Measurements from ENCODE around the gene EIF2S2.
A peak's percentile ranks its signal among the peaks of the same experiment; 100 is the strongest.

The EIF2S2 gene

DNA sequence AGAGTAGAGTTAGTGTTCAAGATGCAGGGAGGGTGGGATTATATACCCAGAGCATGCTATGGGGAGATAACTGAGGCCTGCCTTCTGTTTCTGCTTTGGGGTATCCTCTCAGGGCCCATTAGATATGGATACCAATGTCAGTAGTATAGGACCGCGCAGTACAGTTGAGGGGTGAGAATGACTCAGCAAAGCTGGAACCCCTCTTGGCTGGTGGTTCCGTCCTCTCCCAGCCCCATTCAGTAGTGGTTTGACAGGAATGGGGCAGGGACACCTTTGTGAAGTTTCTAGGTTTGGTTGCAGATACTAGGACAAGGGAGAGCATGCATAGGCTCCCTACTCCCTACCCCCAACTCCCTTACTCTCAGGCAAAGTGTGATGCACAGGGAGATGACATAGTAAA, 47.8 kb downstream of the EIF2S2 start:
- DNase-seq (ENCODE audit: low spot score) = peak; percentile 24

DNA sequence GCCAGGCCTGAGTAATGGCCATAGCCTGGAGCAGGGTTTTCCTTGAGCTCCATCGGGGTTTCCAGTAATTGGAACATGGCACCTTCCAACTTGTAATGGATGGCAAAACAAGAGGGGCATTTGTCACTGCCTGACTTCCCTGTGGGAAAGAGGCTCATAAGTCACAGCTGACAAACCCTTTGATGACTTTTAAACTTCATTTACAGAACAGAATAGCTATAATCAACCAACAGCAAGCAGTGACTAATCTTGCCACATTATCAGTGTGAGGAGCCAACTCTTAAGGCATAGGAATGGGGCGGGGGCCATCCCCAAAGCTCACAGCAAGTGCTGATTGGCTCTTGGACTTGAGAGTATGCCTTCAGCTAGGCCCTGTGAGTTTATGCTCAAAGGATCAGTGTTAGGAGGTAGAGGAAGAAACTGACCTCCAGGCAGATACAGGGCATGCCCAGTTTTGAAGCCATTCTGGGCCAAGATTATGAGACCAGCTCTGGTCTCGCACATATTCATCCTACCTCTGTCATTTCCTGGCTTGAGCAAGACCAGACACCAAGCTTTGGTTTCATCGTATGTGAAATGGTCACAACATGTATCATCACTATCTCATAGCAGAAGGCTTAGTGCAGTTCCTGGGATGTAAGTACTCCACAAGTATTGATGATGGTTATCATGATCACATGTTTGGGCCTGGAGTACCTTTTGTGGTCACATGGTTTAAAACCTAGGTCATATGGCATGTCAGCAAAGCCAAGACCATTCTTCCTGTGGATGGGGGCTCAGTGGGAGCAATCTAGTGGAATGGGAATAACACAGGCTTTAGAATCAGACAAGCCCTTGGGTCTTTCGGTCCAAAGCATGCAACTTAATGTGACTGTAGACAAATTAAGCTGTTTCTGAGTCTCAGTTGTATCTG, 49.2 kb downstream of the EIF2S2 start:
- DNase-seq (ENCODE audit: low spot score) = no peak

DNA sequence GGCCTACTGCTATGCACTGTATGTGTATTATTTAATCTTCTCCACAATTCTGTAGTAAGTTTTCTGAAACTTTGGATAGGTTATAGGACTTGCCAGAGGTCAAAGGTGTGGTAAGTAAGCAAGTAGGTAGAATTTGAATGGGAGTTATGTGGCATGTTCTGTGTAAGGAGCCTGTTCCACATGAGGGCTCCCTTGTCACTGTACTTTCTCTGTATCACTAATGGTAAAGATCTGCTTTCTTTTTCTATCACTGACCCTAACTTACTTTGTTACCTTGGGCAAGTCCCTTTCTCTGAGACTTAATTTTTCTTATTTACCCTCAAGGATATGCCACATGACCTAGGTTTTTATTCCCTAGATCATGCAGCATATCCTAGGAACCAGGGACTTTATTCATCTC, 50.3 kb downstream of the EIF2S2 start:
- no peak for DNase-seq (ENCODE audit: low spot score)

DNA sequence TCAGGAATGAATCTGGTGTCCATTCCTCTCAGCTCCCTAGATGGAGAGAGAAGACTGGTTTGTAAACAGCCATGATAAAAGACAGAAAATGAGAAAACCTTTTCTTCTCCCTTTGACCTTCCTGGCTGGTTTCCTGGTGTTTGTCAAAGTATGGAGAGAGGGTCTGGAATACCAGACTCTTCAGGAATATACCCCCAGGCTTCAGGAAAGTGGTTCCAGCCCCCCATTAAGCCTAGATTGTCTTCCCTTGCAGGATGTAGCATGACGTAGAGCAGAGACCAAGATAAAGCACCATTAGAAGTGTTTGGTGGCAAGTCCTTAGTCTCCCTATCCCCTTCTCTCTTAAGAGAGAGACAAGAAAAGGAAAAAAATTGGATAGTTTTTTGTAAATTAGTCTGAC, 51.1 kb downstream of the EIF2S2 start:
- DNase-seq (ENCODE audit: low spot score) = no peak

DNA sequence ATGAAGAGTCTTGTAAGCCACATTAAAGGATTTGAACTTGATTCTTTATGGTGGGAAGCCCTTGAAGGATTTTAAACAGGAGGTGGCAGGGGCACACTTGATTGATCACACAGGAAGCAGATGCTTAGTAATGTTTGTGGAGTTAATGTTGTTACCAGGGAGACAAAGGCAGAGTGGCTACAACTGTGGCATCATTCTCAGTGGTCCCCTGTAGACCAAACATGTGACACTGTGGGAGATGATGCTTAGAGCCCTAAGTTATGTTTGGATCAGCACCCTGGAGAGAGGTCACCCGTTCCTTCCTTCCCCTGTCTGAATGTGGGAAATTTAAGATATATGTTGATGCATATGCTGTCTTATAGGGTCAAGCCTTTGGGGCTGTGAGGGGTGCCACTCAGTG, 53.2 kb downstream of the EIF2S2 start:
- no peak for DNase-seq (ENCODE audit: low spot score)

DNA sequence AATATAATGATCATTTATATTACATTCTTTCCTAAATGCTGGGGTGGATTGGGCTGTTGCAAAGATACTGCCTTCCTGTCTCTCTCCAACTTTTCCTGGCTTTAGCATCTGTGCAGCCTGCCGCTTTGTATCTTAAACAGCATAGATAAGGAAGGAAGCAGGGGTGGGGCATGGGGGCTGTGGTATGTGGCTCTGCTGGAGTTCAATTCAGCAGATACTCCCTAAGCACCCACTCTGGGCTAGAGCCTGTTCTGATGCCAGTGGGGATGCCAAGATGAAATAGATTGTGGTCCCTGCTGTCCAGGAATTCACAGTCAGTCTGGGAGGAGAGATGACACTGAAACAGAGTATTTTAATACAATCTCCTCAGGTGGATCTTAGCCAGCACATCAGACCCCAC, 56.8 kb downstream of the EIF2S2 start:
- DNase-seq (ENCODE audit: low spot score) = no peak

DNA sequence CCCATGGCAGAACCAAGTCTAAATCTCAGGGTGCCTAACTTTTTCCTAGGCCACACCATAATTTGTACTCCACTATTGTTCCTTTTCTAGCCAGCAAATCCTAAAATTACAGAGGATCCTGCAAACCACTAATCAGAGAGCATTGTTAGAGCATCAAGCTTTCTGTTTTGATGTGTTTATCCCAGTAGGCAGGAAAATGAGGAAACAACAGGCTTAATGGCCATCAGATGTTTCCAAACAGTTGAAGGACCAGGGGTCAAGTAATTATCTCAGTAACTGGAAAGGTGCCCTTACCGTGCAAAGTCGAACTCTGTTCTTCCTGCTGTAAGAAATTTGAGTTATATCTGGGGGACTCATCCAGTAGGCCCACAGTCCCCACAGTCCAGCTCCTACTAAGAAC, 59.6 kb downstream of the EIF2S2 start:
- DNase-seq (ENCODE audit: low spot score) = no peak

DNA sequence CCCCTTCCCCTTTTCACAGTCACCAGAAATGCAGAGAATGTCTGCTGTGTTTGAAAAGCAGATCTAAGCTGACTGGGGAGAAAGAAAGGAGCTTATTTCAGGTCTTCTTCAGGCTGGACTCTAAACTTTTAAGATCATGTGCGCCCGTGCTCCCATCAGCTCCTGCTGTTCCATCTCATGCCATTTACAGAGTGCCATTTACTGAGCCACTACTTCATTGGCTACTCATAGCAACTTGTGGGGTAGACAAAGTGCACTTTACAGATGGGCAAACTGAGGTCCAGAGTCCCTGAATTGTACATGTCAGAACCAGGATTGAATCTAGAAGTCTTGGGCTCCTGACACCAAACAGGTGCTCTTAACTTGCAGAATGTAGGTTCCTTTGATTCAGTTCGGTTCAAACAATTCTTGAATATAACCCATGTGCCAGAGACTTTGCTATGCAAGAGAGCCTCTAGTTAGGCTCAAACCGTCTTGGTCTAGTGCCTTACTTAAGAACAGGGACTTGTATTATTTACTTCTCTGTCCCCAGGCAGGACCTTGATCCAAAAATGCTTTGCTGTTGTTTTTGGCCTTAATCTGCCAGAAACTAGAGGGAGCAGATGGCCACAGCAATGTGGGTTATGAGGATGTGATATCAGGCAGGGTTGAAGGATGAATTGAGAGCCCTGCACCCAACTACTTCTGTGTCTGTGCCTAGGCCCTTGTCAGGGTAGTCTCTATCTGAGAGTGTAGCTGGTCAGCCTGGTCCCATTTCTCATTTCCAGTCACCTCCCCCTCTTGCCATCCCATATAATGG, 61.9 kb downstream of the EIF2S2 start:
- no peak for DNase-seq (ENCODE audit: low spot score)

DNA sequence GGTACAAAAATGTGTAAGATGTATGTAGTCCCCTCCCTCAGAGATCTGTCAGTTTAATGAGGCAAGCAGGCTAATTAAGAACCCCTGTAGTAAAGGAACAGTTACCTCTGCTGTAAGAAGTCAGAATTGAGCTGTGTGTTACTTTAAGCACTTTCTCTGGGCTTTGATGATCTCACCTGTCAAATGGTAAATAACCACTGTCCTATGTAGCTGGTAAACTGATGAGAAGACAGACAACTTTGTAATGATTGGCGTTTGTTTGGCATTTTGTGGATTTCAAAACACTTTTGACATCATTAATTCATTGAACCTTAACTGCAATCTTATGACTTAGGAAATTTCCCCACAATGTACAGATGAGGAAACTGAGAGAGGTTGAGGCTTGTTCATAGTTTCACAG, 62.7 kb downstream of the EIF2S2 start:
- no peak for DNase-seq (ENCODE audit: low spot score)

DNA sequence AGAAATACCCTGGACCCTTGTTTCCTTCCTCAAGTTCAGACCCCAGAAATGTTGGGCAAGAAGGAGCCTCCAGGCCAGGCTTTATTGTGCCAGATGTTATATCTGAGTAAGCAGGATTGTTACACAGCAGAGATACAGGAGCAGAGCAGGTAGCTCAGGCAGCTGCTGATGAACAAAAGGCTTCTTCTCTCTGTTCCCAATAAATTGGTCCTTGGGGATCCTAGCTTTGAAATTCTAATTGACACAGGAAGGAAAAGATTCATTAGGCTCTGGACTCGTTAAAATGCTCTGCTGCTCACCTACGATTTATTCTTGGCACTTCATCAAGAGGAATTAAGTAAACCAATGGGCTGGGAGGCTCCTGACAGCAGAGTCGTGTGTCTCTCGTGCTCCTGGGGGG, 64.1 kb downstream of the EIF2S2 start:
- no peak for DNase-seq (ENCODE audit: low spot score)

DNA sequence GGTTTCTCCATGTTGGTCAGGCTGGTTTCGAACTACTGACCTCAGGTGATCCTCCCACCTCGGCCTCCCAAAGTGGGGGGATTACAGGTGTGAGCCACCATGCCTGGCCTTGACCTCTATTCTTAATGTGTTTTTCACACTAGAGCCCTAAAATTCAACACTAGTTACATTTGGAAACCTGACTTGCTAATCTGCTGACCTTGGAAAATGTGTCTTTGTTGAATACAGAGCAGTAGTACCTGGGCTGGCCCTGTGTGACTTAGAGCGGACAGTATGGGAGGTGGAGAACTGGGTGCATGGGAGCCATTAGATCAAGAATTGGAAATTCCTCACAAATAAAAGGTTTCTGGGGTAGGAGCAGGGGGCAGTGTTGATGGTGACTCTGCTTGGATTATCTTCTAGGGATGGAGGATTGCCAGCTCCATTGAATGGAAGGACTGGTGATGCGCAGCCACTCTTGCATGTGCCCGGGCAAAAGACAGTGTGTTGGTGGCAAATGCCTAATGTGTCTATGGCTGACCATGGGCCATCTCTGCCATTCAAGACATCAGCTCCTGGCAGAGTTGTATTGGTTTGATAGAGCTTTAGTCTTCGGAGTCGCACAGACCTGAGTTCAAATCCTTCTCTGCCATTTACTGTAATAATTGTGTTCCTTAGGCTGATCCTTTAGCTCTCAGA, 64.9 kb downstream of the EIF2S2 start:
- no peak for DNase-seq (ENCODE audit: low spot score)

DNA sequence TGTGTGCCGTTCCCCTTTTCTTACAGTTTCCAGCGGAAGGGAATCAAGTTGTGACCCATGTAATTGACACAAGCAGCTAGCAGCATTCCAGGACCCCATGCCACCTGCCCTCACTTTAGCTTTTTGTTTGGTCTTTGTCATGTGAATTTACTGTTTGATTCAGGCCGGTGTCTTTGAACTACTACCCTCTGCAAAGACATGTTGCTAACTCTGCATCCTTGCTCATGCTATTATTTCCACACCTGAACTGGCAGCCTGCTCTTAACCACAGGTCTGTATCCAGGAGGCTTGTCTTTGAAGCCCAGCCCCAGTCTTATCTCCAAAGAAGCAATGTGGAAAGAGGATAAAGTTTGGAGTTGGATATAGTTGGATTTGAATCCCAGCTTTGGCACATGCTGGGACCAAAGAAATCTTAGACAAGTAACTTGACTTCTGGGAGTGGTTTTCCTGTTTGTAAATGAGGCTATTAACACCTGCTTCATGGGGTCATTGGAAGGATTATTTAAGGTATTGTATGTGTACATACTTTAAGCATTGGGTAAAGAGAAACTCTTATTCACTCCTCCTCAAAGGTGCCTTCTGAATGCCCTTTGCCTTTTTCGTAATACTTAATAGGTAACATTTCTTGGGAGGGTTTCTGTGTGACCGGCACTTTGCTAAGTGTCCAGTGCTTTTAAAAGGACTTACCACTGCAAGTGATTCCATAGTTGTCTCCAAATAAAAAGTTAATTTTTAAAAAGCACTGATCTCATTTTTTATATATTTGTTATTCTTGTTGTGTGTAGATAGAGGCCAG, 65.9 kb downstream of the EIF2S2 start:
- no peak for DNase-seq (ENCODE audit: low spot score)

DNA sequence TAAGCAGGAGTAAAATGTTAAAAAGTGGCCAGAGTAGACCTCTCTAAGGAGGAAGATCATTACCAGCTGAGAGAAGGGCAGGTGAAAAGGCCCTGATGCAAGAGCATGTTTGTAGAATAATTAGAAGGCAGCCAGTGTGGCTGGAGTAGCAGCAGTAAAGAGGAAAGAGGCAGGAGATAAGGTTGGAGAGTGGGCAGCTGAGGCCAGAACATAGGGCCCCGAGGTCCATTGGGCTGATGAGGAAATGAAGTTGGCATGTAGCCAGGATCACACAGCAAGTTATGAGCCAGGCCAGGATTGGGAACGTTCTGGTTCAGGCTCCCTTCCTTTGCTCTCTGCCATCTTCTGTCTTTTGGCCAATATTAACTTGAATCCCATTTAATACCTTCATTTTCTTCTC, 66.7 kb downstream of the EIF2S2 start:
- peak; percentile 27 for DNase-seq (ENCODE audit: low spot score)

DNA sequence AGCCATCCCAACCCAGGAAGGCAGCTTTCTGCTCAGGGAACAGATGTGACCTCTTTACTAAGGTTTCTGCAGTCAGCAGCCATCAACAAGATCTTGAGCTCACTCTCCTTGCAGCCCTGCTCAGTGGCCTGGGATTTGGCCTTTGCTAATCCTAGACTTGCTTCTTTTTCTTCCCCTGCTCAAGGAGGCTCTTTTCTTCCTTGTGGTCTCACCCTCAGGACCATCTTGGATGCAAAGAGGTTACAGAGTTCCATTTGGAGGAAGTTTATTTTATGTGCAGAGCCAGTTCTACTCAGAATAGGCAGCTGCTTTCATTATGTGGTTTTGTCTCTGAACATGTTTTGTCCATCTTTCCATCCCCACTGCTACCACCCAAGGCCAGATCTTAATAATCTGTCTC, 69.0 kb downstream of the EIF2S2 start:
- no peak for DNase-seq (ENCODE audit: low spot score)

DNA sequence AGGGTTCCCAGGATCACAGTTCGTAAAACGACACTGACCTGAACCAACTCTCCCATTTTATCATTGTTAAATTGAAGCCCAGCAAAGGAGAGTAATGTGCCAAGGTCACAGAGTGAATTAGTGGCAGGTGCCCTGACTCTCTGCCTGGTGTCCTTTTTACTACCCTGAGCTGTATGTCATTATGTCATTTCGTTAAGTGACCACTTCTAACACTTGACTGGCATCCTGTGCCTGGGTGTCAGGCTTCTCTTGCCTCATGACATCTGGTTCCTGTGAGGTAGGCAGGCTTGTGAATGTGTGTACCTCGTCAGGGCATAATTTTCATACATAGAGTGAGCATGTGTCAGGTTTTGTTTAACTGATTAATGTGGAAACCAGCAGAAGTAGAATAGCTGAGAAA, 69.8 kb downstream of the EIF2S2 start:
- no peak for DNase-seq (ENCODE audit: low spot score)

DNA sequence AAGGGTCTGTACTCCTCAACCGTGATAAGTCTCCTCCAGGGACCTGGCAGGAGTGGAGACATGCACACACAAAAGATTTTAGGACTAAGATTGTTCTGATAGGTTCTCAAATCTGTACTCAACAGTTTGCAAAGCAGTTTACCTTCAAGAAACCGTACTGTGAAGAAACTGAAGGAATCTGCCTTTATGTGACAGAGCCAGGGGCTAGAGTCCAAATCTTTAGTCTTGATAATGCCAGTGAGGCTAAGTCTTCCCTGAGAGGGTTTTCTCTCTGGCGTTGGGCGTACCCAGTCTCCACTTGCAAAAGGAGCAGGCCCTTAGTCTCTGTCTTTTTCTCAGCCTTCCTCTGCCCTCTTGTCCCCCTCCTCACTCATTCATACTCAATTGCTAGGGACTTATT, 70.8 kb downstream of the EIF2S2 start:
- no peak for DNase-seq (ENCODE audit: low spot score)

DNA sequence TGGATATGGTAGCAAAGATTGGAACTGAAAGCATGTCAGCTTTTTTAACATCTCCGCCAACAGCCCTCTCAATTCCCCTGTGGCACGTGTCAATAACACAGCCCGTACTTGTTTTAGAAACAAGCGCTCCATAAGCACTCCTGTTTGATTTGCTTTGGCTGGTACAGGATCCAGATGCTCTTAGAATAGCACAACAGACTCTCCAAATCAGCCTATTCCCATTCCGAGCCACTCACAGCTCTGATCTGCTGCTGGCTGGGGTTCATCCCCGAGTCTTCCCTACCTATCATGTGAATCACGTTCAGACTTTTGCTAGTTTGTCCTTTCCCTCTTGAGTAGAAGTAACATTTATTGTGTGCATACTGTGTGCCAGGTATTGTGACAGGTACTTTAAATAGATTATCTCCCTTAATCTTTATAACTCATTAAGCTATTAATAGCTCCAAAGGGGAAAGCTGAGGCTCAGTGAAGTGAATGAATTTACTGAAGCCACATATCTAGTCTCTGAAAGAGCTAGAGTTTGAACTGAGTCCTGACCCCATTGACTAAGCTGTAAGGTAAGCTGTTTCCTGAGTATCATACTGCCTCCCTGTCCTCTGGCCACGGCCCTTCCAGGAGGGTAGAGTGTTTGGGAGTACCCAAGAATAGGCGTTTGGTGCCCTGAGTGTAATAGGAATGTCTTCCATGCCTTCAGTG, 71.6 kb downstream of the EIF2S2 start:
- no peak for DNase-seq (ENCODE audit: low spot score)

Data from hematopoietic multipotent progenitor cell treated with erythropoietin and hydrocortisone succinate and interleukin-3 and kit ligand, for 17 days (in vitro differentiated cells).